GM12878 (cell line): ENCODE results near the gene PIK3R2. TPM values are rescaled to one million over a fixed set of nuclear protein-coding genes. Genes with fewer than 3 reads are reported as not detected.
A peak's percentile ranks its signal among the peaks of the same experiment; 100 is the strongest.

Experiments used
- ATAC-seq: fragments of 200-7000 bp; cut with Tn5 transposase; 3 replicates; pipeline ENCODE4 v1.9.1; 2020; ENCODE audit warnings: mild to moderate bottlenecking, moderate library complexity
- BruUV-seq: library from RNA; stranded (reverse); fragments of 400-500 nt; replicated peaks from 2 replicates; lab custom pipeline; 2021; lab: Mats Ljungman, UMichigan
- CTCF ChIA-PET: fragments of 300-600 bp; sonication (Branson Sonifier 250); formaldehyde crosslinking; extraction: SDS; loops from one replicate; lab custom pipeline; 2021; ENCODE audit warnings: inconsistent platforms; lab: Yijun Ruan, JAX
- POLR2A ChIA-PET: fragments of 350-600 bp; formaldehyde crosslinking; extraction: SDS; loops from one replicate; lab custom pipeline; 2021; ENCODE audit warnings: inconsistent platforms; lab: Charles Lee
- RAD21 ChIA-PET: fragments of 300-600 bp; sonication (Branson Sonifier 250); formaldehyde crosslinking; loops from one replicate; lab custom pipeline; 2023; ENCODE audit warnings: antibody characterized with exemption; ENCODE audit not compliant: unreplicated experiment; lab: Charles Lee
- SMC1A ChIA-PET: fragments of 300-600 bp; sonication (Branson Sonifier 250); formaldehyde crosslinking; loops from one replicate; lab custom pipeline; 2023; ENCODE audit not compliant: unreplicated experiment, uncharacterized antibody; lab: Charles Lee
- DNase-seq: peaks from one replicate; pipeline ENCODE4 v3.0.0-alpha.2; 2011; ENCODE audit warnings: low read depth, low spot score
- FAIRE-seq: peaks from 3 replicates; lab custom pipeline; 2011; peaks lifted over from hg19 to GRCh38; lab: Jason Lieb, UNC
- H2AFZ ChIP-seq: 2 replicates; pipeline ENCODE4 v1.6.0; 2011; ENCODE audit warnings: low read depth, low read length, control low read depth; ENCODE audit not compliant: control insufficient read depth
- H3K27ac ChIP-seq: 2 replicates; pipeline ENCODE4 v1.5.1; 2011; ENCODE audit warnings: control low read depth; ENCODE audit not compliant: control insufficient read depth, insufficient read depth
- H3K27me3 ChIP-seq, 2 experiments: replicated peaks in 1 of 2; 2 replicates each; pipeline versions ENCODE4 v1.6.0 to v1.6.1; 2011; ENCODE audit warnings: low read length in 1 of 2; ENCODE audit not compliant: control insufficient read depth in 2 of 2, insufficient read depth in 2 of 2
- H3K36me3 ChIP-seq, 2 experiments: 2 replicates each; pipeline ENCODE4 v1.5.1; 2011; ENCODE audit warnings: low read length in 1 of 2; ENCODE audit not compliant: control insufficient read depth in 2 of 2, insufficient read depth in 2 of 2
- H3K4me1 ChIP-seq: 2 replicates; pipeline ENCODE4 v1.6.1; 2011; ENCODE audit warnings: mild to moderate bottlenecking, low read length, moderate library complexity, mixed read lengths; ENCODE audit not compliant: control insufficient read depth, insufficient read depth
- H3K4me2 ChIP-seq: 2 replicates; pipeline ENCODE4 v1.6.0; 2011; ENCODE audit warnings: control low read depth; ENCODE audit not compliant: control insufficient read depth, insufficient read depth
- H3K4me3 ChIP-seq: fragments of 200-600 bp; sonication (generic); 2 replicates; pipeline ENCODE4 v1.5.1; 2016
- H3K79me2 ChIP-seq: 2 replicates; pipeline ENCODE4 v1.6.0; 2011; ENCODE audit warnings: low read length; ENCODE audit not compliant: control insufficient read depth, insufficient read depth
- H3K9ac ChIP-seq: 2 replicates; pipeline ENCODE4 v1.8.0; 2011; ENCODE audit warnings: low read length, control low read depth, mixed read lengths; ENCODE audit not compliant: control insufficient read depth, insufficient read depth
- H3K9me3 ChIP-seq: replicated peaks from 3 replicates; pipeline ENCODE4 v1.5.1; 2011; ENCODE audit warnings: mild to moderate bottlenecking, low read length; ENCODE audit not compliant: control insufficient read depth, insufficient read depth
- H4K20me1 ChIP-seq: 2 replicates; pipeline ENCODE4 v1.6.0; 2011; ENCODE audit not compliant: control insufficient read depth, insufficient read depth
- CBX5 ChIP-seq: sonication (generic); IDR thresholded peaks from 2 replicates; pipeline ENCODE4 v1.6.1; 2016; ENCODE audit warnings: low read depth, moderate library complexity, mild to moderate bottlenecking, inconsistent platforms
- CHD2 ChIP-seq: IDR thresholded peaks from 2 replicates; pipeline ENCODE4 v1.6.1; 2011; ENCODE audit warnings: low read depth, low read length, improper control_type of control experiment, borderline replicate concordance
- CREB1 ChIP-seq: IDR thresholded peaks from 2 replicates; pipeline ENCODE4 v1.6.1; 2012; ENCODE audit warnings: low read depth, mild to moderate bottlenecking, inconsistent platforms
- GATAD2B ChIP-seq: fragments of 450-650 bp; conservative IDR thresholded peaks from 2 replicates; pipeline ENCODE4 v1.6.1; 2017; ENCODE audit warnings: low read depth, mild to moderate bottlenecking, moderate library complexity
- IKZF2 ChIP-seq, 2 experiments: fragments of 450-650 bp; IDR thresholded peaks; 2 replicates each; pipeline ENCODE4 v1.6.1; 2017; ENCODE audit warnings: mild to moderate bottlenecking in 2 of 2, moderate library complexity in 2 of 2
- NBN ChIP-seq: fragments of 450-650 bp; IDR thresholded peaks from 2 replicates; pipeline ENCODE4 v1.6.1; 2016
- NR2C2 ChIP-seq: IDR thresholded peaks from 2 replicates; pipeline ENCODE4 v1.6.1; 2011; ENCODE audit warnings: borderline replicate concordance, low read depth; ENCODE audit not compliant: control insufficient read depth, insufficient read length
- SIN3A ChIP-seq: IDR thresholded peaks from 2 replicates; pipeline ENCODE4 v1.6.1; 2012; ENCODE audit warnings: low read depth, low read length, improper control_type of control experiment
- SPI1 ChIP-seq: IDR thresholded peaks from 2 replicates; pipeline ENCODE4 v1.6.1; 2011; ENCODE audit warnings: low read depth, mild to moderate bottlenecking, low read length, moderate library complexity, borderline replicate concordance; ENCODE audit not compliant: insufficient read depth
- SREBF1 ChIP-seq: IDR thresholded peaks from 2 replicates; pipeline ENCODE4 v1.6.1; 2012; ENCODE audit warnings: mild to moderate bottlenecking, low read length
- SRF ChIP-seq, 2 experiments: IDR thresholded peaks; 2 replicates each; pipeline ENCODE4 v1.6.1; 2011; ENCODE audit warnings: low read depth in 2 of 2, low read length in 2 of 2, mild to moderate bottlenecking in 1 of 2, moderate library complexity in 1 of 2
- TAF1 ChIP-seq: IDR thresholded peaks from 2 replicates; pipeline ENCODE4 v1.6.1; 2011; ENCODE audit warnings: mild to moderate bottlenecking, low read depth, low read length, borderline replicate concordance
- YY1 ChIP-seq: IDR thresholded peaks from 2 replicates; pipeline ENCODE4 v1.6.1; 2011; ENCODE audit warnings: low read depth, mild to moderate bottlenecking, low read length
- WGBS: methylation state at CpG from one replicate; pipeline ENCODE4 v1.1.6; 2016; ENCODE audit warnings: low lambda C conversion rate; ENCODE audit not compliant: insufficient replicate concordance, insufficient coverage; ENCODE audit errors: missing lambda C conversion rate; 5-methylcytosine and 5-hydroxymethylcytosine counted together
- in situ Hi-C: fragments of 300-500 bp; cut with MboI; formaldehyde crosslinking; loops from 9 replicates; pipeline ENCODE4 v1.14.3; 2018; ENCODE audit warnings: mixed read lengths
- intact Hi-C: fragments of 100-400 bp; cut with micrococcal nuclease; formaldehyde crosslinking; loops from one replicate; pipeline ENCODE4 v1.14.2; 2022; ENCODE audit not compliant: unreplicated experiment
- polyA plus RNA-seq, 11 experiments: library from polyadenylated mRNA; depleted of rRNA in 4 of 11; unstranded in 6 of 11; stranded (reverse) in 5 of 11; fragments of >200 nt; fragmentation: Nextera tagmentation in 4 of 11; fragmentation: Illumina TruSeq in 1 of 11; extraction: Ambion mirVana in 4 of 11; extraction: Trizol in 1 of 11; gene quantifications; 1 replicate in 1 of 11; 2 replicates in 10 of 11; pipeline versions ENCODE4 v1.2.1 to v1.2.3, GENCODE V29; 2011 to 2016; ENCODE audit warnings: inconsistent platforms in 2 of 11, missing spikeins in 2 of 11, low read depth in 1 of 11
- total RNA-seq, 4 experiments: library from RNA; depleted of rRNA in 3 of 4; stranded (reverse); fragments of >200 nt in 3 of 4; fragmentation: Illumina TruSeq in 1 of 4; extraction: Trizol in 1 of 4; gene quantifications; 2 replicates each; pipeline versions ENCODE4 v1.2.1 to v1.2.3, GENCODE V29; 2013 to 2021
- TF ChIP-seq, protein P1 (sequence below): fragments of 450-650 bp; IDR thresholded peaks from 2 replicates; pipeline ENCODE4 v1.6.1; 2017; ENCODE audit warnings: mild to moderate bottlenecking, moderate library complexity
- TF ChIP-seq, protein P2 (sequence below): fragments of 450-650 bp; IDR thresholded peaks from 2 replicates; pipeline ENCODE4 v1.6.1; 2016; ENCODE audit warnings: mild to moderate bottlenecking
- TF ChIP-seq, protein P3 (sequence below): fragments of 450-650 bp; IDR thresholded peaks from 2 replicates; pipeline ENCODE4 v1.6.1; 2014; ENCODE audit warnings: mild to moderate bottlenecking

Gene PIK3R2
- total and polyA plus RNA-seq, 10 of the 15 experiments (the other 5 are each of a cell fraction or from before 2014, with no cell fraction given) = 0.26 to 22.6 (median 2.5) TPM

DNA sequence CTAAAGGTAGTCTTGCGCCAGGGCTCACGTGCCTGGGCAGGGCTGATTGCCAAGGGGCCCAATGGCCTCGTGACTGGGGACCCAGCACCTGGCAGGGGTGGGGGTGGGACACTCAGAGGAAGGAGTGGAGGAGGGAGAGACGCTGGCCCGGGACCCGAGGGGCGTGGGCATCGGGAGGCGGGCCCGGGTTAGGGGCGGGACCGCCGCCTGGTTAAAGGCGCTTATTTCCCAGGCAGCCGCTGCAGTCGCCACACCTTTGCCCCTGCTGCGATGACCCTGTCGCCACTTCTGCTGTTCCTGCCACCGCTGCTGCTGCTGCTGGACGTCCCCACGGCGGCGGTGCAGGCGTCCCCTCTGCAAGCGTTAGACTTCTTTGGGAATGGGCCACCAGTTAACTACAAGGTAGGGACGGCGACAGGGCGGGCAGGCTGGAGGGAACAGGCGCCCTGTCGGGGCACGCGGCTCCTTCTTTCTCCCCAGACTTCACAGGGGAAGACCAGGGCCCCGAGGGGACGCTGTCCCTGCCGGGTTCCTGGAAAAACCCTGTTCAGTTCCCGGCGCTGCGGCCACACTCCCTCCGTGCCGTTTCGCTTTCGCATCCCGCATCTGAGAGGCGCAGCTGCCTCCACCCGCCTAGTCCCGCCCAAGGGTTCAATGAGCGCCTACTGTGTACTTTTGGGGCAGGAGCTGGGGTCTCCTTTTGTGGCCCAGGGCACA is 20.8 kb downstream of the PIK3R2 start, which contains the start of gene IFI30:
Gene IFI30 (plus strand): TSS at position 242 of the 717 bp plus-strand sequence. CDS start 29 bp downstream, at position 271.
- DNase-seq (peak; percentile 79), ATAC-seq (peak; percentile 62), FAIRE-seq (no peak)
- peak within 1 kb of the TSS; percentile 94 for H3K4me3 ChIP-seq
- peaks cover 30% of the 10 kb centered on the region for H3K79me2 ChIP-seq
- in situ Hi-C loops (no loop called here), intact Hi-C loops (loop anchor here (1.0 to 5.0 kb wide), 4 partner anchors 19 to 226 kb away; partner anchors contain the start of genes MAST3 and PIK3R2)
- H2AFZ ChIP-seq = peak within 1 kb of the TSS; percentile 53
- SMC1A ChIA-PET = interaction anchor here (0.6 to 2.3 kb wide), 5 partner anchors 11 to 58 kb away, joined by 3 to 14 read pairs (median 6); partner anchors contain the start of gene MPV17L2
- peak within 1 kb of the TSS; percentile 83 for H3K9ac ChIP-seq
- no peaks in the 10 kb centered on the region for H4K20me1 ChIP-seq
- H3K4me1 ChIP-seq = peaks cover 56% of the 10 kb centered on the region
- peaks cover 16 to 17% of the 10 kb centered on the region in 2 experiments; a peak in 3 of 4 replicates for H3K36me3 ChIP-seq
- peak within 1 kb of the TSS; percentile 79 for H3K27ac ChIP-seq
- H3K4me2 ChIP-seq = peak within 1 kb of the TSS; percentile 100
- under 1% methylated on average over 31 of the region's 47 CpGs for WGBS
- no peaks in the 10 kb centered on the region for H3K27me3 ChIP-seq
- BruUV-seq = TSS peak; percentile 77
- POLR2A ChIA-PET = interaction anchor here (0.5 to 4.2 kb wide), 11 partner anchors 10 to 200 kb away, joined by 3 to 31 read pairs (median 5); partner anchors contain the start of genes JUND, MPV17L2, PIK3R2 and RAB3A
- CTCF ChIA-PET = interaction anchor here (0.6 to 1.2 kb wide), 6 partner anchors 12 to 235 kb away, joined by 3 to 4 read pairs (median 3); no protein-coding TSS in a partner anchor
- no peaks in the 10 kb centered on the region; the same call in 2 of the 3 replicates for H3K9me3 ChIP-seq
- RAD21 ChIA-PET = interaction anchor here (0.9 to 4.5 kb wide), 8 partner anchors 10 to 61 kb away, joined by 3 to 15 read pairs (median 4); partner anchors contain the start of gene RAB3A
- TF ChIP-seq GATAD2B (peak; percentile 76; the same call in 1 of the 2 replicates), NBN (peak; percentile 52; the same call in 1 of the 2 replicates), CHD2 (peak; percentile 77; the same call in 1 of the 2 replicates), YY1 (no peak; the same call in 1 of the 2 replicates), IKZF2 (IDR thresholded peaks at IDR 0.05) (peak; percentile 36 to 44; a peak in 3 of 4 replicates), SRF (IDR thresholded peaks at IDR 0.05; ENCODE audit: low read depth in 2 of 2, low read length in 2 of 2) (no peak), SPI1 (no peak), SREBF1 (no peak), TAF1 (peak; percentile 75; the same call in 1 of the 2 replicates), CREB1 (no peak), CBX5 (no peak), NR2C2 (no peak), SIN3A (peak; percentile 42)
- TF ChIP-seq, protein P1, sequence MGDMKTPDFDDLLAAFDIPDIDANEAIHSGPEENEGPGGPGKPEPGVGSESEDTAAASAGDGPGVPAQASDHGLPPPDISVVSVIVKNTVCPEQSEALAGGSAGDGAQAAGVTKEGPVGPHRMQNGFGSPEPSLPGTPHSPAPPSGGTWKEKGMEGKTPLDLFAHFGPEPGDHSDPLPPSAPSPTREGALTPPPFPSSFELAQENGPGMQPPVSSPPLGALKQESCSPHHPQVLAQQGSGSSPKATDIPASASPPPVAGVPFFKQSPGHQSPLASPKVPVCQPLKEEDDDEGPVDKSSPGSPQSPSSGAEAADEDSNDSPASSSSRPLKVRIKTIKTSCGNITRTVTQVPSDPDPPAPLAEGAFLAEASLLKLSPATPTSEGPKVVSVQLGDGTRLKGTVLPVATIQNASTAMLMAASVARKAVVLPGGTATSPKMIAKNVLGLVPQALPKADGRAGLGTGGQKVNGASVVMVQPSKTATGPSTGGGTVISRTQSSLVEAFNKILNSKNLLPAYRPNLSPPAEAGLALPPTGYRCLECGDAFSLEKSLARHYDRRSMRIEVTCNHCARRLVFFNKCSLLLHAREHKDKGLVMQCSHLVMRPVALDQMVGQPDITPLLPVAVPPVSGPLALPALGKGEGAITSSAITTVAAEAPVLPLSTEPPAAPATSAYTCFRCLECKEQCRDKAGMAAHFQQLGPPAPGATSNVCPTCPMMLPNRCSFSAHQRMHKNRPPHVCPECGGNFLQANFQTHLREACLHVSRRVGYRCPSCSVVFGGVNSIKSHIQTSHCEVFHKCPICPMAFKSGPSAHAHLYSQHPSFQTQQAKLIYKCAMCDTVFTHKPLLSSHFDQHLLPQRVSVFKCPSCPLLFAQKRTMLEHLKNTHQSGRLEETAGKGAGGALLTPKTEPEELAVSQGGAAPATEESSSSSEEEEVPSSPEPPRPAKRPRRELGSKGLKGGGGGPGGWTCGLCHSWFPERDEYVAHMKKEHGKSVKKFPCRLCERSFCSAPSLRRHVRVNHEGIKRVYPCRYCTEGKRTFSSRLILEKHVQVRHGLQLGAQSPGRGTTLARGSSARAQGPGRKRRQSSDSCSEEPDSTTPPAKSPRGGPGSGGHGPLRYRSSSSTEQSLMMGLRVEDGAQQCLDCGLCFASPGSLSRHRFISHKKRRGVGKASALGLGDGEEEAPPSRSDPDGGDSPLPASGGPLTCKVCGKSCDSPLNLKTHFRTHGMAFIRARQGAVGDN = peak; percentile 98
- TF ChIP-seq, protein P2, sequence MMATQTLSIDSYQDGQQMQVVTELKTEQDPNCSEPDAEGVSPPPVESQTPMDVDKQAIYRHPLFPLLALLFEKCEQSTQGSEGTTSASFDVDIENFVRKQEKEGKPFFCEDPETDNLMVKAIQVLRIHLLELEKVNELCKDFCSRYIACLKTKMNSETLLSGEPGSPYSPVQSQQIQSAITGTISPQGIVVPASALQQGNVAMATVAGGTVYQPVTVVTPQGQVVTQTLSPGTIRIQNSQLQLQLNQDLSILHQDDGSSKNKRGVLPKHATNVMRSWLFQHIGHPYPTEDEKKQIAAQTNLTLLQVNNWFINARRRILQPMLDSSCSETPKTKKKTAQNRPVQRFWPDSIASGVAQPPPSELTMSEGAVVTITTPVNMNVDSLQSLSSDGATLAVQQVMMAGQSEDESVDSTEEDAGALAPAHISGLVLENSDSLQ = 0 out of 2 replicates have a peak, but pooled peaks have one; percentile 34
- TF ChIP-seq, protein P3, sequence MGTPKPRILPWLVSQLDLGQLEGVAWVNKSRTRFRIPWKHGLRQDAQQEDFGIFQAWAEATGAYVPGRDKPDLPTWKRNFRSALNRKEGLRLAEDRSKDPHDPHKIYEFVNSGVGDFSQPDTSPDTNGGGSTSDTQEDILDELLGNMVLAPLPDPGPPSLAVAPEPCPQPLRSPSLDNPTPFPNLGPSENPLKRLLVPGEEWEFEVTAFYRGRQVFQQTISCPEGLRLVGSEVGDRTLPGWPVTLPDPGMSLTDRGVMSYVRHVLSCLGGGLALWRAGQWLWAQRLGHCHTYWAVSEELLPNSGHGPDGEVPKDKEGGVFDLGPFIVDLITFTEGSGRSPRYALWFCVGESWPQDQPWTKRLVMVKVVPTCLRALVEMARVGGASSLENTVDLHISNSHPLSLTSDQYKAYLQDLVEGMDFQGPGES = peak; percentile 23; the same call in 1 of the 2 replicates
